ENCODE results near the gene SCN1B. TPM values are rescaled to one million over a fixed set of nuclear protein-coding genes. Genes with fewer than 3 reads are reported as not detected.

SCN1B gene
- total RNA-seq, 1 donor from 2014 or later: 5.8 TPM

DNA sequence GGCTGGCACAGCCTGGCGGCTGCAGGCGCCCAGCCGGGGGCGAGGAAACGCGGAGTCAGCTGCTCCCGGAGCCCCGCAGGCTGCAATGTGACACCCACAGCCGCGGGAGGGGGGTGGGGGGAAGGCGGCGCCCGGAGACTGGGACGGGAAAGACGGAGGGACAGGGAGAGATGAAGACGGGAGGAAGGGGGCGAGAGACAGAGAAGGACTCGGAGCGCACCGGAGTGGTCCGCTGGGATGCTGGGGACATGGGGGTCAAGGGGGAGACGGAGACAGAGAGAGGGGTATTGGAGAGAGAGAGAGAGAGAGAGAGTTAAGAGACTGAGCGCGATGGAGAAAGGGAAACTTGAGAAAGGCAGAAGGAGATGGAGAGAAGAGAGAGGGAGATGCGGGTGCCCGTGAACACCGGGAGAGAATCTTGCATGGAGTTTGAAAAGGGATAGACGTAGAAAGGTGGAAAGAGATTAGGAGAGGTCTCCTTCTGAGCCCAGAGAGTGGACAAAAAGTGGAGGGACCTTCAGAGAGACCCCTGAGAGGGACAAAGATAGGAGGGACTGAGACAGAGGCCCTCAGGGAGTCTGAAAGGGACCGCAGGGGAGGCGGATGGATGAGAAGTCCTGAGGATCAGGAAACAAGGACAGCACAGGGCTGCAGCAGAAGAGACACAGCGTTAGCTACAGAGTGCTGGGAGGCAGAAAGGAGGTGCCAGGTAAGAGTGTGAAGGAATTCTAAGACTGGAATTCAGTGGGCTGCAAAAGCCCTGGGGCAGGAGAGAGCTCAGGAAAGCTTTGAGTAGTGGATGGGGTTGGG lies 1.0 kb downstream of the SCN1B start:
- peaks cover 6% of the 10 kb centered on the region for H3K36me3 Mint-ChIP-seq (ENCODE audit: low read depth)
- peak overlapping the region; percentile 86 for H3K4me3 Mint-ChIP-seq (ENCODE audit: unreplicated experiment)
- TF ChIP-seq, protein P1, sequence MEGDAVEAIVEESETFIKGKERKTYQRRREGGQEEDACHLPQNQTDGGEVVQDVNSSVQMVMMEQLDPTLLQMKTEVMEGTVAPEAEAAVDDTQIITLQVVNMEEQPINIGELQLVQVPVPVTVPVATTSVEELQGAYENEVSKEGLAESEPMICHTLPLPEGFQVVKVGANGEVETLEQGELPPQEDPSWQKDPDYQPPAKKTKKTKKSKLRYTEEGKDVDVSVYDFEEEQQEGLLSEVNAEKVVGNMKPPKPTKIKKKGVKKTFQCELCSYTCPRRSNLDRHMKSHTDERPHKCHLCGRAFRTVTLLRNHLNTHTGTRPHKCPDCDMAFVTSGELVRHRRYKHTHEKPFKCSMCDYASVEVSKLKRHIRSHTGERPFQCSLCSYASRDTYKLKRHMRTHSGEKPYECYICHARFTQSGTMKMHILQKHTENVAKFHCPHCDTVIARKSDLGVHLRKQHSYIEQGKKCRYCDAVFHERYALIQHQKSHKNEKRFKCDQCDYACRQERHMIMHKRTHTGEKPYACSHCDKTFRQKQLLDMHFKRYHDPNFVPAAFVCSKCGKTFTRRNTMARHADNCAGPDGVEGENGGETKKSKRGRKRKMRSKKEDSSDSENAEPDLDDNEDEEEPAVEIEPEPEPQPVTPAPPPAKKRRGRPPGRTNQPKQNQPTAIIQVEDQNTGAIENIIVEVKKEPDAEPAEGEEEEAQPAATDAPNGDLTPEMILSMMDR (IDR thresholded peaks at IDR 0.05): no peak
- DNase-seq (ENCODE audit: low spot score): no peak
- peak overlapping the region; percentile 73 for H3K27ac Mint-ChIP-seq (ENCODE audit: unreplicated experiment)
- H3K9me3 Mint-ChIP-seq (ENCODE audit: low read depth): no peaks in the 10 kb centered on the region
- no peaks in the 10 kb centered on the region for H3K27me3 Mint-ChIP-seq (ENCODE audit: low read depth)
- peaks cover 6% of the 10 kb centered on the region for H3K4me1 Mint-ChIP-seq (ENCODE audit: low read depth)

DNA sequence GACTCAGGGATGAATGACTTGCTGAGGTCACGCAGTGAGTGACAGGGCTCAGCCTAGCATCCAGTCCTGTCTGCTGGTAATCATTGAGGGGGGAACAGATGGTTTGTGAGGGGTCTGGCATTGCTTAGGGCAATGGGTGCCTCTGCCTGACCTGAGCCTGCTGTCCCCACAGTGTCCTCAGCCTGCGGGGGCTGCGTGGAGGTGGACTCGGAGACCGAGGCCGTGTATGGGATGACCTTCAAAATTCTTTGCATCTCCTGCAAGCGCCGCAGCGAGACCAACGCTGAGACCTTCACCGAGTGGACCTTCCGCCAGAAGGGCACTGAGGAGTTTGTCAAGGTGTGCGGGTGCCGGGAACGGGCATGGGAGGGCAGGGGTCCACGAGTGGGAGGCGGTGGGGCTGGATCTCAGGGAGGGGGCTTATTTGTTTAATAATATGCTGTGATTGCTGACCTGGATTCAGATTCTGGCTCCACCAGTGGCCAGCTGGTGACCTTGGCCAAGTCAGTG lies 2.1 kb downstream of the SCN1B start:
- no peak for DNase-seq (ENCODE audit: low spot score)
- TF ChIP-seq, protein P1 (IDR thresholded peaks at IDR 0.05): no peak
- no peaks in the 10 kb centered on the region for H3K27me3 Mint-ChIP-seq (ENCODE audit: low read depth)
- H3K4me1 Mint-ChIP-seq (ENCODE audit: low read depth): peaks cover 6% of the 10 kb centered on the region
- H3K36me3 Mint-ChIP-seq (ENCODE audit: low read depth): peaks cover 1% of the 10 kb centered on the region
- no peak overlapping the region for H3K4me3 Mint-ChIP-seq (ENCODE audit: unreplicated experiment)
- no peak overlapping the region for H3K27ac Mint-ChIP-seq (ENCODE audit: unreplicated experiment)
- no peaks in the 10 kb centered on the region for H3K9me3 Mint-ChIP-seq (ENCODE audit: low read depth)

DNA sequence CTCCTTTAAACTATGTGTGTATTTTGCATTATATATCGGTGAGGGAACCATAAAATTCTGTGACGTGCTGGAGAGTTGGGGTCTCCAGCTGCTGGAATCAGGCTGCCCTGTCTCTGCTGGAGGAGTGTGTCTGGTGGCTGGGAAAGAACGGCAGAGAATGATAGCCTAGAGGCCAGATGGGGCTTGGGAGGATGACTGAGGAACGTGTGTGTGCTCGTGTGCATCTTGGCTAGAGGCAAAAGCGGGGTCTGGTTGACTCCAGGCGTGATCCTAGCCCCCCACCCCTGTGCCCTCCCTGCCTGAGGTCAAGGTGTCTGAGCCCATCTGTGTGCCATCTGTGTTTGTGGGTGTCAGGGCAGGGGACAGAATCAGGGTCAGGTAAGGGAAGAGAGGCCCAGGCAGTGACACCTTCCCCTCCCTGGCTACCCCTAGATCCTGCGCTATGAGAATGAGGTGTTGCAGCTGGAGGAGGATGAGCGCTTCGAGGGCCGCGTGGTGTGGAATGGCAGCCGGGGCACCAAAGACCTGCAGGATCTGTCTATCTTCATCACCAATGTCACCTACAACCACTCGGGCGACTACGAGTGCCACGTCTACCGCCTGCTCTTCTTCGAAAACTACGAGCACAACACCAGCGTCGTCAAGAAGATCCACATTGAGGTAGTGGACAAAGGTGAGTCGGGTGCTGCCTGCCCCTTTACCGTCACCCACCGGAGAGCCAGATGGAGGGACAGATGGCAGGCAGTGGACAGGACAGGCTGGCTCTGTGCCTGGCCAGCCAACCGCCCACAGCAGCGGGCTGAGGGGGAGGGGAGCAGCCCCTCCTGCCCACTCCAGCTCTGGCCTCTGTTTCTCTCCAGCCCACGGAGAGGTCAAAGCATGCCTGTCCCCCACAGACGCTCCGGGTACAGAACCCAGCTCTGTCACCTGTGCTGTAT lies 3.1 kb downstream of the SCN1B start:
- H3K4me1 Mint-ChIP-seq (ENCODE audit: low read depth): peaks cover 6% of the 10 kb centered on the region
- no peaks in the 10 kb centered on the region for H3K27me3 Mint-ChIP-seq (ENCODE audit: low read depth)
- no peak overlapping the region for H3K27ac Mint-ChIP-seq (ENCODE audit: unreplicated experiment)
- no peaks in the 10 kb centered on the region for H3K9me3 Mint-ChIP-seq (ENCODE audit: low read depth)
- DNase-seq (ENCODE audit: low spot score): no peak
- H3K36me3 Mint-ChIP-seq (ENCODE audit: low read depth): peaks cover 1% of the 10 kb centered on the region
- TF ChIP-seq, protein P1 (IDR thresholded peaks at IDR 0.05): no peak
- no peak overlapping the region for H3K4me3 Mint-ChIP-seq (ENCODE audit: unreplicated experiment)

DNA sequence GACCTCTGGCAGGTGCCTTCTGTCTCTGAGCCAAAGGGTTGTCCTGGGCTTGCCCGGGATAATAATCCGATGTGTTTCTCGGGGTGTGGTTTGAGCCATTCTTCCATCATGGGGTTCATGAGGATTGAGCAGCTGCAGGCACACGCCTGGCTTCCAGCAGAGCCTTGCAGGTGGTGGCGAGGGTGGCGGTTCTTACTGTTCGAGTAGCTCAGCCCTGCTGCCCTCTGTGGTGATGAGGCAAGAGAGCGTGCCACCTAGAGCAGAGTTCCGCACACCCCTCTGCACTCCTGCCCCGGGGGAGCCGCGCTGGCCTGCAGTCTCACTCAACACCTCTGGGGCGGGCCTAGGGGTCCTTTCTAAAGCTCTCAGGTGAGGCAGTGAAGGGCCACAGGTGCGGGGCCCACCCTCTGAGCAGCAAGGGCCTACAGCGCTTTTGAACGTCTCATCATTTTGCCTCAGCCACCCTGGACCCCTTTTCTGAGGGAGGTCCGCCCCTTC lies 3.8 kb downstream of the SCN1B start:
- H3K27ac Mint-ChIP-seq (ENCODE audit: unreplicated experiment): no peak overlapping the region
- H3K27me3 Mint-ChIP-seq (ENCODE audit: low read depth): no peaks in the 10 kb centered on the region
- H3K4me1 Mint-ChIP-seq (ENCODE audit: low read depth): peaks cover 6% of the 10 kb centered on the region
- no peak overlapping the region for H3K4me3 Mint-ChIP-seq (ENCODE audit: unreplicated experiment)
- peaks cover 1% of the 10 kb centered on the region for H3K36me3 Mint-ChIP-seq (ENCODE audit: low read depth)
- no peak for DNase-seq (ENCODE audit: low spot score)
- no peaks in the 10 kb centered on the region for H3K9me3 Mint-ChIP-seq (ENCODE audit: low read depth)
- TF ChIP-seq, protein P1 (IDR thresholded peaks at IDR 0.05): no peak

Data from chondrocyte (in vitro differentiated cells).